Measurements from ENCODE around the gene PHACTR1. TPM values are rescaled to one million over a fixed set of nuclear protein-coding genes. Genes with fewer than 3 reads are reported as not detected.

PHACTR1 gene
- total RNA-seq, 1 experiment from 2014 or later = 15.5 TPM

DNA sequence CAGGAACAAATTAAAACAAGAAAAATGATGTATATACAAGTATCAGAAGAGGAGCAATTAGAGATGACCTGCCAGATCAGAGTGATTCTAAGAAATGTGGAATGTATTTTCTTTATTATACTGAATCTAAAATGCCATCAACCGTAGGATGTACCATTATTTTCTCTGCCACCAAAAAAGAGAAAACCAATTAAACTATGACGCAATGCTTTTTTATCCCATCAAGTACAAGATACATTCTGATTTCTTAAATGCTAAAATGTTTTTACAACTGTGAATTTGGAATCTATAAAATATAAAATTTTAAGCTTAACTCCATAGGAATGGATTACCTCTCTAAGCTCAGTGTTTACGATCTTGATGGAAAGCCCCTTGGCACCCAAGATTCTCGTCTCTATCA, 85.9 kb downstream of the PHACTR1 start (continued):
- TF ChIP-seq, protein P1, sequence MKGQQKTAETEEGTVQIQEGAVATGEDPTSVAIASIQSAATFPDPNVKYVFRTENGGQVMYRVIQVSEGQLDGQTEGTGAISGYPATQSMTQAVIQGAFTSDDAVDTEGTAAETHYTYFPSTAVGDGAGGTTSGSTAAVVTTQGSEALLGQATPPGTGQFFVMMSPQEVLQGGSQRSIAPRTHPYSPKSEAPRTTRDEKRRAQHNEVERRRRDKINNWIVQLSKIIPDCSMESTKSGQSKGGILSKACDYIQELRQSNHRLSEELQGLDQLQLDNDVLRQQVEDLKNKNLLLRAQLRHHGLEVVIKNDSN (CRISPR knock-in tag; IDR thresholded peaks at IDR 0.05) = no peak

DNA sequence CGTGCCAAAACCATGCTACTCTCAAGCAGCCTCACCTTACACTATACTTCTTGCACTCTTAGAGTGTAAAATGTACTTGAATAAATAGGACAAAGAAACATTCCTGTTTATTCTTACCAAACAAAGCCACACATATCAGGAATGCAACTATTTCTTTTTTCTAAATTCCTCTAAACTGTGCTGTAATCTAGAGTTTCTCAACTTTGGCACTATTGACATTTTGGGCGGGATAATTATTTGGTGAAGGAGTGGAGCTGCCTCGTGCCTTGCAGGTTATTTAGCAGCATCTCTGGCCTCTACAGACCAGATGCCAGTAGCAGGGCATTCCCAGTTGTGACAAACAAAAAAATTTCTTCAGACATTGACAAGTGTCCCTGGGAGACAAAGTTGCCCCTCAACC, 86.9 kb downstream of the PHACTR1 start:
- CTCF ChIA-PET = no interaction called here

DNA sequence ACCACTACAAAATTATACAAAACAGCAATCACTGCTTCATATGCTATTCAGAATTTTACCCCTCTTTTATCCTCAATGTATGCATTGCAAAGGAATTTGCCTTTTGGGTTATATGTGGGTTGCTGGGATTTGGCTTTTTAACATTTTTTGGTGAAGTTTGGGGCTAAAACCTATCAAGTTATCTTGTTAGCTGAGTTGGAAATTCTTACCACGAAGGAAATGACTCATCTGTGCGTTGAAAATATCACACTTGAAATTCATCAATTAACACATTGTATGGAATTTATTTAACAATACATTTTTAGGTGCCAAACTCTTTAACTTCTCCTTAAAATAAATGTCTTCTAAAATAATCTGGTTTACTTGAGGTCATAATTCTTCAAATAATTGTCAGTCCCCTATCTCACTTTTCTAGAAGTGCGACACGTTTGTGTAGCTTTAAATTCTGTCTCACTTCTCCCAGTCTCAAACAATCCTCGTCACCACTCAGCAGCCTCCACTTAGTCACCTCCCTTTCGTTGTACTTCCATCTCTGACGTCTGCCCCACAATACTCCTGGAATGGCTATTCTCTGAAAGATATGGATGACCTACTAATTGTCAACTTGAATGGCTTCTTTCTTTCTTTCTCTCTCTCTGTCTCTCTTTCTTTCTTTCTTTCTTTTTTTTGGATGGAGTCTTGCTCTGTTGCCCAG, 88.5 kb downstream of the PHACTR1 start:
- no peak for ATAC-seq
- ChIA-PET POLR2A (no interaction called here), CTCF (interaction anchor here (0.5 kb wide), 1 partner anchor 42 kb away, joined by 4 read pairs; no protein-coding TSS in a partner anchor)
- Mint-ChIP-seq H3K27me3 (ENCODE audit: low read depth) (no peaks in the 10 kb centered on the region), H3K36me3 (no peaks in the 10 kb centered on the region), H3K27ac (no peak overlapping the region), H3K4me1 (no peaks in the 10 kb centered on the region), H3K4me3 (no peak overlapping the region), H3K9me3 (no peaks in the 10 kb centered on the region)
- no peak for TF ChIP-seq FOXJ3 (CRISPR knock-in tag; IDR thresholded peaks at IDR 0.05; ENCODE audit: borderline replicate concordance)
- TF ChIP-seq, protein P2, sequence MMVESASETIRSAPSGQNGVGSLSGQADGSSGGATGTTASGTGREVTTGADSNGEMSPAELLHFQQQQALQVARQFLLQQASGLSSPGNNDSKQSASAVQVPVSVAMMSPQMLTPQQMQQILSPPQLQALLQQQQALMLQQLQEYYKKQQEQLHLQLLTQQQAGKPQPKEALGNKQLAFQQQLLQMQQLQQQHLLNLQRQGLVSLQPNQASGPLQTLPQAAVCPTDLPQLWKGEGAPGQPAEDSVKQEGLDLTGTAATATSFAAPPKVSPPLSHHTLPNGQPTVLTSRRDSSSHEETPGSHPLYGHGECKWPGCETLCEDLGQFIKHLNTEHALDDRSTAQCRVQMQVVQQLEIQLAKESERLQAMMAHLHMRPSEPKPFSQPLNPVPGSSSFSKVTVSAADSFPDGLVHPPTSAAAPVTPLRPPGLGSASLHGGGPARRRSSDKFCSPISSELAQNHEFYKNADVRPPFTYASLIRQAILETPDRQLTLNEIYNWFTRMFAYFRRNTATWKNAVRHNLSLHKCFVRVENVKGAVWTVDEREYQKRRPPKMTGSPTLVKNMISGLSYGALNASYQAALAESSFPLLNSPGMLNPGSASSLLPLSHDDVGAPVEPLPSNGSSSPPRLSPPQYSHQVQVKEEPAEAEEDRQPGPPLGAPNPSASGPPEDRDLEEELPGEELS (CRISPR knock-in tag; IDR thresholded peaks at IDR 0.05) = no peak
- TF ChIP-seq, protein P3, sequence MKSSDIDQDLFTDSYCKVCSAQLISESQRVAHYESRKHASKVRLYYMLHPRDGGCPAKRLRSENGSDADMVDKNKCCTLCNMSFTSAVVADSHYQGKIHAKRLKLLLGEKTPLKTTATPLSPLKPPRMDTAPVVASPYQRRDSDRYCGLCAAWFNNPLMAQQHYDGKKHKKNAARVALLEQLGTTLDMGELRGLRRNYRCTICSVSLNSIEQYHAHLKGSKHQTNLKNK (CRISPR knock-in tag; IDR thresholded peaks at IDR 0.05) = no peak
- no peak for TF ChIP-seq ZNF263 (CRISPR knock-in tag; IDR thresholded peaks at IDR 0.05; ENCODE audit: low read depth)
- TF ChIP-seq ZNF671 (CRISPR knock-in tag; IDR thresholded peaks at IDR 0.05) = no peak
- no peak for TF ChIP-seq ZNF423 (CRISPR knock-in tag; IDR thresholded peaks at IDR 0.05)
- TF ChIP-seq, protein P4, sequence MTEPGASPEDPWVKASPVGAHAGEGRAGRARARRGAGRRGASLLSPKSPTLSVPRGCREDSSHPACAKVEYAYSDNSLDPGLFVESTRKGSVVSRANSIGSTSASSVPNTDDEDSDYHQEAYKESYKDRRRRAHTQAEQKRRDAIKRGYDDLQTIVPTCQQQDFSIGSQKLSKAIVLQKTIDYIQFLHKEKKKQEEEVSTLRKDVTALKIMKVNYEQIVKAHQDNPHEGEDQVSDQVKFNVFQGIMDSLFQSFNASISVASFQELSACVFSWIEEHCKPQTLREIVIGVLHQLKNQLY (CRISPR knock-in tag; IDR thresholded peaks at IDR 0.05) = no peak
- TF ChIP-seq, protein P5, sequence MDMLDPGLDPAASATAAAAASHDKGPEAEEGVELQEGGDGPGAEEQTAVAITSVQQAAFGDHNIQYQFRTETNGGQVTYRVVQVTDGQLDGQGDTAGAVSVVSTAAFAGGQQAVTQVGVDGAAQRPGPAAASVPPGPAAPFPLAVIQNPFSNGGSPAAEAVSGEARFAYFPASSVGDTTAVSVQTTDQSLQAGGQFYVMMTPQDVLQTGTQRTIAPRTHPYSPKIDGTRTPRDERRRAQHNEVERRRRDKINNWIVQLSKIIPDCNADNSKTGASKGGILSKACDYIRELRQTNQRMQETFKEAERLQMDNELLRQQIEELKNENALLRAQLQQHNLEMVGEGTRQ (CRISPR knock-in tag; IDR thresholded peaks at IDR 0.05) = no peak
- no peak for TF ChIP-seq CREM (CRISPR knock-in tag; IDR thresholded peaks at IDR 0.05)
- no peak for TF ChIP-seq ESRRA (CRISPR knock-in tag; IDR thresholded peaks at IDR 0.05; ENCODE audit: borderline replicate concordance)
- TF ChIP-seq PRRX2 (CRISPR knock-in tag; IDR thresholded peaks at IDR 0.05) = no peak
- TF ChIP-seq, protein P6, sequence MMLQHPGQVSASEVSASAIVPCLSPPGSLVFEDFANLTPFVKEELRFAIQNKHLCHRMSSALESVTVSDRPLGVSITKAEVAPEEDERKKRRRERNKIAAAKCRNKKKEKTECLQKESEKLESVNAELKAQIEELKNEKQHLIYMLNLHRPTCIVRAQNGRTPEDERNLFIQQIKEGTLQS (CRISPR knock-in tag; conservative IDR thresholded peaks at IDR 0.05) = no peak
- TF ChIP-seq SMAD4 (CRISPR knock-in tag; IDR thresholded peaks at IDR 0.05) = no peak
- no peak for DNase-seq (ENCODE audit: low spot score)

More for the DNA sequence above, 86.9 kb downstream of the PHACTR1 start:
- TF ChIP-seq GTF2I (CRISPR knock-in tag; conservative IDR thresholded peaks at IDR 0.05) (no peak), TCF7 (CRISPR knock-in tag; IDR thresholded peaks at IDR 0.05; ENCODE audit: low read depth) (no peak), ELF4 (CRISPR knock-in tag; IDR thresholded peaks at IDR 0.05; ENCODE audit: low read depth) (no peak), GRHL2 (CRISPR knock-in tag; IDR thresholded peaks at IDR 0.05; ENCODE audit: insufficient replicate concordance, severe bottlenecking) (no peak), ZBTB21 (CRISPR knock-in tag; IDR thresholded peaks at IDR 0.05; ENCODE audit: borderline replicate concordance) (no peak), ZNF423 (CRISPR knock-in tag; IDR thresholded peaks at IDR 0.05) (no peak), ZNF138 (CRISPR knock-in tag; conservative IDR thresholded peaks at IDR 0.05) (no peak)
- TF ChIP-seq, protein P4 (CRISPR knock-in tag; IDR thresholded peaks at IDR 0.05) = no peak
- TF ChIP-seq, protein P7, sequence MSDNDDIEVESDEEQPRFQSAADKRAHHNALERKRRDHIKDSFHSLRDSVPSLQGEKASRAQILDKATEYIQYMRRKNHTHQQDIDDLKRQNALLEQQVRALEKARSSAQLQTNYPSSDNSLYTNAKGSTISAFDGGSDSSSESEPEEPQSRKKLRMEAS (CRISPR knock-in tag; IDR thresholded peaks at IDR 0.05) = no peak
- TF ChIP-seq, protein P5 (CRISPR knock-in tag; IDR thresholded peaks at IDR 0.05) = no peak
- POLR2A ChIA-PET = no interaction called here
- no peak overlapping the region for H3K4me3 Mint-ChIP-seq
- H3K9me3 Mint-ChIP-seq = no peaks in the 10 kb centered on the region
- H3K27me3 Mint-ChIP-seq (ENCODE audit: low read depth) = no peaks in the 10 kb centered on the region
- DNase-seq (ENCODE audit: low spot score) = no peak
- H3K4me1 Mint-ChIP-seq = no peaks in the 10 kb centered on the region
- ATAC-seq = no peak
- H3K36me3 Mint-ChIP-seq = no peaks in the 10 kb centered on the region
- H3K27ac Mint-ChIP-seq = no peak overlapping the region

Measured in WTC11 (cell line).